K562 (cell line): Measurements from ENCODE around the gene DHRS4L2. TPM values are rescaled to one million over a fixed set of nuclear protein-coding genes. Genes with fewer than 3 reads are reported as not detected.

Source experiments
- ARID3A ChIP-seq: IDR thresholded peaks from 2 replicates; pipeline ENCODE4 v1.6.1; 2012; ENCODE audit warnings: low read depth, low read length, improper control_type of control experiment, borderline replicate concordance
- BRD9 ChIP-seq: fragments of 450-650 bp; IDR thresholded peaks from 2 replicates; pipeline ENCODE4 v1.6.1; 2018; ENCODE audit warnings: low read depth; ENCODE audit not compliant: partially characterized antibody
- C11orf30 ChIP-seq: fragments of 450-650 bp; IDR thresholded peaks from 2 replicates; pipeline ENCODE4 v1.6.1; 2016; ENCODE audit warnings: low read depth, mild to moderate bottlenecking
- LEF1 ChIP-seq: fragments of 450-650 bp; IDR thresholded peaks from 2 replicates; pipeline ENCODE4 v1.6.1; 2016; ENCODE audit warnings: mild to moderate bottlenecking
- MTA3 ChIP-seq: fragments of 450-650 bp; formaldehyde crosslinking; IDR thresholded peaks from 2 replicates; pipeline ENCODE4 v1.6.1; 2017; ENCODE audit warnings: mild to moderate bottlenecking, borderline replicate concordance
- NR4A1 ChIP-seq, 2 experiments: fragments of 250-450 bp in 1 of 2; fragments of 450-650 bp in 1 of 2; sonication (Bioruptor Pico) in 1 of 2; IDR thresholded peaks; 2 replicates each; pipeline versions ENCODE4 v1.4.0 to v1.6.1; 2016 to 2020; ENCODE audit warnings: mild to moderate bottlenecking in 2 of 2, missing compliant biosample characterization in 1 of 2, missing genetic modification characterization in 1 of 2, moderate library complexity in 1 of 2
- SMAD2 ChIP-seq: fragments of 150-350 bp; IDR thresholded peaks from 2 replicates; pipeline ENCODE4 v1.6.1; 2014; ENCODE audit warnings: low read depth, mild to moderate bottlenecking, low read length
- SMARCE1 ChIP-seq: fragments of 450-650 bp; IDR thresholded peaks from 2 replicates; pipeline ENCODE4 v1.7.1; 2016; ENCODE audit warnings: mild to moderate bottlenecking
- USF1 ChIP-seq: sonication (generic); formaldehyde crosslinking; IDR thresholded peaks from 2 replicates; pipeline ENCODE4 v1.9.0; 2022; ENCODE audit warnings: mild to moderate bottlenecking, missing genetic modification reagents
- ZFX ChIP-seq: sonication (generic); formaldehyde crosslinking; IDR thresholded peaks from 2 replicates; pipeline ENCODE4 v1.8.0; 2022; ENCODE audit warnings: mild to moderate bottlenecking, missing genetic modification reagents, moderate library complexity
- ZNF280B ChIP-seq: fragments of 250-450 bp; sonication (Bioruptor Pico); IDR thresholded peaks from 2 replicates; pipeline ENCODE4 v1.5.1; 2021; ENCODE audit warnings: mild to moderate bottlenecking
- ZNF282 ChIP-seq: sonication (generic); formaldehyde crosslinking; IDR thresholded peaks from 2 replicates; pipeline ENCODE4 v1.8.1; 2023; ENCODE audit warnings: missing genetic modification reagents
- ZNF75A ChIP-seq: fragments of 450-650 bp; formaldehyde crosslinking; IDR thresholded peaks from 2 replicates; pipeline ENCODE4 v1.4.0; 2020; ENCODE audit warnings: mild to moderate bottlenecking
- polyA plus RNA-seq, 8 experiments: library from polyadenylated mRNA; depleted of rRNA in 4 of 8; stranded (reverse) in 5 of 8; unstranded in 3 of 8; fragments of >200 nt; fragmentation: Nextera tagmentation in 2 of 8; fragmentation: Illumina TruSeq in 1 of 8; extraction: Ambion mirVana in 2 of 8; extraction: Trizol in 1 of 8; gene quantifications; 2 replicates each; pipeline versions ENCODE4 v1.2.1 to v1.2.3, GENCODE V29; 2011 to 2014; ENCODE audit warnings: inconsistent platforms in 1 of 8, missing spikeins in 1 of 8
- total RNA-seq, 7 experiments: library from RNA; depleted of rRNA in 6 of 7; stranded (reverse); fragments of >200 nt in 6 of 7; fragmentation: Illumina TruSeq in 2 of 7; extraction: Trizol in 2 of 7; gene quantifications; 2 replicates each; pipeline versions ENCODE4 v1.2.1 to v1.2.3, GENCODE V29; 2011 to 2021; ENCODE audit warnings: low replicate concordance in 1 of 7
- TF ChIP-seq, protein P1 (sequence below): fragments of 150-350 bp; conservative IDR thresholded peaks from 2 replicates; pipeline ENCODE4 v1.6.1; 2014; ENCODE audit warnings: low read length

Gene DHRS4L2
- total and polyA plus RNA-seq, 9 of the 15 experiments (the other 6 are each of a cell fraction or from before 2014, with no cell fraction given), result 2.3 to 13.7 (median 8.1) TPM

DNA sequence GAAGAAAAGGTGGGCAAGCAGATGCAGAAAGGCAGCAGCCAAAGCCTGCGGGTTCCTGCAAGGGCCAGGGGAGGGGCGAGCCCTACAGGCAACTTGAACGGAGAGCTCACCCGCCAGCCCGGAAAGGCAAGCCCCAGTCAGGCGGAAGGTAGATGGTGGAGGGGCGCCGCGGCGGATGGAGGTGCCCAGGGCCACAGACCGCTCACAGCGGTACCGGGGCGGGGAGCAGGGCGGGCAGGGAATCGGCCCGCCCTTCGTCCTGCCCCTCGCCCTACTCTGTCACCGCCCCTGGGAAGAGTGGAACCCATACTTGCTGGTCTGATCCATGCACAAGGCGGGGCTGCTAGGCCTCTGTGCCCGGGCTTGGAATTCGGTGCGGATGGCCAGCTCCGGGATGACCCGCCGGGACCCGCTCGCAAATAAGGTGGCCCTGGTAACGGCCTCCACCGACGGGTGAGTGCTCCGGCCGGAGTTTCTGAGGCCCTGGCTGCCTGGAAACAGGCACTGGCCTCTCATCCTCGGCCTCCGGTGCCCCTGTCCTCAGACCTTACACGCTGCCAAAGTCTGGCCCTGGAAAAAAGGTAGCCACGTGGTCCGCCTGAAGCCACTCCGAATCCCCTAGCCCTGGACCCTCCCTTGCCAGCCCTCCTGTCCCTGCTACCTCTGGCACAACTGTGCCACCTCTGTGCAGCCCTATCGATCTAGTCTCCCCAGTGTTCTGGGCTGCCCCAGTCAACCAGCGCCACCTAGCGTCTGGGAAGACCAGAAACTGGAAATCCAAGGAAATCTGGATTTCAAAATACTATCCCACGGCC lies 35.1 kb upstream of the DHRS4L2 start, which contains the start of gene DHRS4 (continued):
- TF ChIP-seq ZNF280B (no peak), MTA3 (no peak; the same call in 1 of the 2 replicates), ZNF282 (no peak), USF1 (CRISPR knock-in tag) (no peak), C11orf30 (peak; percentile 30), ARID3A (no peak), SMARCE1 (peak; percentile 25; the same call in 1 of the 2 replicates), NR4A1 (CRISPR knock-in tag; IDR thresholded peaks at IDR 0.05) (no peak), NR4A1 (tag; IDR thresholded peaks at IDR 0.05) (no peak), SMAD2 (no peak), ZNF75A (no peak), ZFX (CRISPR knock-in tag) (peak; percentile 92), BRD9 (peak; percentile 61), LEF1 (no peak)
- TF ChIP-seq, protein P1, sequence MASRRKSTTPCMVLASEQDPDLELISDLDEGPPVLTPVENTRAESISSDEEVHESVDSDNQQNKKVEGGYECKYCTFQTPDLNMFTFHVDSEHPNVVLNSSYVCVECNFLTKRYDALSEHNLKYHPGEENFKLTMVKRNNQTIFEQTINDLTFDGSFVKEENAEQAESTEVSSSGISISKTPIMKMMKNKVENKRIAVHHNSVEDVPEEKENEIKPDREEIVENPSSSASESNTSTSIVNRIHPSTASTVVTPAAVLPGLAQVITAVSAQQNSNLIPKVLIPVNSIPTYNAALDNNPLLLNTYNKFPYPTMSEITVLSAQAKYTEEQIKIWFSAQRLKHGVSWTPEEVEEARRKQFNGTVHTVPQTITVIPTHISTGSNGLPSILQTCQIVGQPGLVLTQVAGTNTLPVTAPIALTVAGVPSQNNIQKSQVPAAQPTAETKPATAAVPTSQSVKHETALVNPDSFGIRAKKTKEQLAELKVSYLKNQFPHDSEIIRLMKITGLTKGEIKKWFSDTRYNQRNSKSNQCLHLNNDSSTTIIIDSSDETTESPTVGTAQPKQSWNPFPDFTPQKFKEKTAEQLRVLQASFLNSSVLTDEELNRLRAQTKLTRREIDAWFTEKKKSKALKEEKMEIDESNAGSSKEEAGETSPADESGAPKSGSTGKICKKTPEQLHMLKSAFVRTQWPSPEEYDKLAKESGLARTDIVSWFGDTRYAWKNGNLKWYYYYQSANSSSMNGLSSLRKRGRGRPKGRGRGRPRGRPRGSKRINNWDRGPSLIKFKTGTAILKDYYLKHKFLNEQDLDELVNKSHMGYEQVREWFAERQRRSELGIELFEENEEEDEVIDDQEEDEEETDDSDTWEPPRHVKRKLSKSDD, result no peak
